Renal cortical epithelial cell (primary cell): Measurements from ENCODE around the gene RALGAPA2. TPM values are rescaled to one million over a fixed set of nuclear protein-coding genes. Genes with fewer than 3 reads are reported as not detected.

Source experiments
- DNase-seq: peaks from one replicate; pipeline ENCODE4 v3.0.0-alpha.2; 2011; ENCODE audit warnings: low read depth
- total RNA-seq: library from RNA; depleted of rRNA; stranded (reverse); fragments of >200 nt; gene quantifications from 2 replicates; pipeline ENCODE4 v1.2.3, GENCODE V29; 2014

RALGAPA2 gene
- total RNA-seq, 1 donor from 2014 or later = 47.5 TPM

- no peak for DNase-seq
Measured at GRCh38 chr20:20497242-20497978, 215.0 kb downstream of the RALGAPA2 start.

- DNase-seq = no peak
Measured at GRCh38 chr20:20495729-20496503, 216.5 kb downstream of the RALGAPA2 start.

- DNase-seq = no peak
Measured at GRCh38 chr20:20493701-20494100, 218.7 kb downstream of the RALGAPA2 start.

GRCh38 chr20:20492521-20493332, 219.7 kb downstream of the RALGAPA2 start:
- no peak for DNase-seq

GRCh38 chr20:20491784-20492264, 220.6 kb downstream of the RALGAPA2 start:
- no peak for DNase-seq

GRCh38 chr20:20491110-20491783, 221.2 kb downstream of the RALGAPA2 start:
- DNase-seq = no peak

GRCh38 chr20:20490673-20491072, 221.8 kb downstream of the RALGAPA2 start:
- DNase-seq = no peak

GRCh38 chr20:20489648-20490341, 222.6 kb downstream of the RALGAPA2 start:
- no peak for DNase-seq

- no peak for DNase-seq
Measured at GRCh38 chr20:20489054-20489453, 223.4 kb downstream of the RALGAPA2 start.

- DNase-seq = no peak
Measured at GRCh38 chr20:20488388-20488787, 224.1 kb downstream of the RALGAPA2 start.

GRCh38 chr20:20487811-20488210, 224.6 kb downstream of the RALGAPA2 start:
- DNase-seq = no peak

GRCh38 chr20:20483328-20483727, 229.1 kb downstream of the RALGAPA2 start:
- no peak for DNase-seq

GRCh38 chr20:20482453-20482852, 230.0 kb downstream of the RALGAPA2 start:
- DNase-seq = peak; percentile 47

- DNase-seq = peak; percentile 73
Measured at GRCh38 chr20:20480689-20481088, 231.8 kb downstream of the RALGAPA2 start.

GRCh38 chr20:20480126-20480525, 232.3 kb downstream of the RALGAPA2 start:
- DNase-seq = no peak

- DNase-seq = no peak
Measured at GRCh38 chr20:20477444-20478041, 234.9 kb downstream of the RALGAPA2 start.

GRCh38 chr20:20476504-20476903, 235.9 kb downstream of the RALGAPA2 start:
- DNase-seq = no peak

GRCh38 chr20:20473657-20474056, 238.8 kb downstream of the RALGAPA2 start:
- no peak for DNase-seq

GRCh38 chr20:20472684-20473274, 239.7 kb downstream of the RALGAPA2 start:
- DNase-seq = no peak

GRCh38 chr20:20466341-20466879, 246.0 kb downstream of the RALGAPA2 start:
- DNase-seq = peak; percentile 82
